Endodermal cell (in vitro differentiated cells): ENCODE results near the gene CLDN14. TPM values are rescaled to one million over a fixed set of nuclear protein-coding genes. Genes with fewer than 3 reads are reported as not detected.

Experiments used
- DNase-seq: peaks from one replicate; pipeline ENCODE4 v3.0.0-alpha.2; 2017
- H3K27ac ChIP-seq: 2 replicates; pipeline ENCODE4 v1.5.1; 2013; ENCODE audit warnings: mild to moderate bottlenecking, low read depth, low read length, moderate library complexity
- H3K27me3 ChIP-seq: 2 replicates; pipeline ENCODE4 v1.6.1; 2013; ENCODE audit warnings: mild to moderate bottlenecking, low read length, moderate library complexity; ENCODE audit not compliant: insufficient read depth, control insufficient read depth, poor library complexity, severe bottlenecking
- H3K36me3 ChIP-seq: 2 replicates; pipeline ENCODE4 v1.7.0; 2013; ENCODE audit warnings: mild to moderate bottlenecking, low read length, moderate library complexity; ENCODE audit not compliant: control insufficient read depth, insufficient read depth
- H3K4me1 ChIP-seq: one replicate; pipeline ENCODE4 v1.7.0; 2013; ENCODE audit warnings: low read length; ENCODE audit not compliant: control insufficient read depth, insufficient read depth
- H3K4me3 ChIP-seq: 2 replicates; pipeline ENCODE4 v1.5.1; 2013; ENCODE audit warnings: mild to moderate bottlenecking, low read length, moderate library complexity
- H3K9ac ChIP-seq: 2 replicates; pipeline ENCODE4 v1.6.1; 2013; ENCODE audit warnings: mild to moderate bottlenecking, low read length, moderate library complexity; ENCODE audit not compliant: poor library complexity, severe bottlenecking; ENCODE audit errors: extremely low read depth
- H3K9me3 ChIP-seq: 2 replicates; pipeline ENCODE4 v1.6.1; 2013; ENCODE audit warnings: mild to moderate bottlenecking, low read length, moderate library complexity; ENCODE audit not compliant: control insufficient read depth
- H3K27ac Mint-ChIP-seq: 2 replicates; pipeline ENCODE4 v1.8.0; 2020; ENCODE audit warnings: mixed read lengths
- H3K27me3 Mint-ChIP-seq: 2 replicates; pipeline ENCODE4 v1.8.0; 2021; ENCODE audit warnings: mild to moderate bottlenecking, mixed read lengths; ENCODE audit not compliant: insufficient read depth
- H3K36me3 Mint-ChIP-seq: 2 replicates; pipeline ENCODE4 v1.8.0; 2020; ENCODE audit warnings: low read depth, mixed read lengths
- H3K4me1 Mint-ChIP-seq: 2 replicates; pipeline ENCODE4 v1.8.0; 2020; ENCODE audit warnings: mixed read lengths
- H3K4me3 Mint-ChIP-seq: 2 replicates; pipeline ENCODE4 v1.8.0; 2020; ENCODE audit warnings: mild to moderate bottlenecking, moderate library complexity, mixed read lengths
- H3K9me3 Mint-ChIP-seq: 2 replicates; pipeline ENCODE4 v1.8.0; 2020; ENCODE audit warnings: mild to moderate bottlenecking, mixed read lengths
- WGBS, 2 experiments: methylation state at CpG; one replicate each; pipeline versions ENCODE4 v1.1.5 to v1.1.7; 2013; ENCODE audit warnings: missing lambda C conversion rate in 2 of 2, mixed read lengths in 1 of 2; ENCODE audit not compliant: insufficient coverage in 1 of 2, insufficient read length in 1 of 2; 5-methylcytosine and 5-hydroxymethylcytosine counted together
- total RNA-seq, 2 donors: library from RNA; stranded (reverse); fragmentation: NEBNext Ultra II Directional in 1 of 2; extraction: Animal tissue kit (Norgen Biotek cat#: 25700) in 1 of 2; gene quantifications; 2 replicates in 1 of 2; 3 replicates in 1 of 2; pipeline ENCODE4 v1.2.1, GENCODE V29; 2021
- TF ChIP-seq, protein P1 (sequence below): fragments of 200-600 bp; sonication (generic); conservative IDR thresholded peaks from 2 replicates; pipeline ENCODE4 v1.5.0; 2021; ENCODE audit warnings: antibody characterized with exemption, mild to moderate bottlenecking

Gene CLDN14
- total RNA-seq, 2 donors from 2014 or later = not detected

DNA sequence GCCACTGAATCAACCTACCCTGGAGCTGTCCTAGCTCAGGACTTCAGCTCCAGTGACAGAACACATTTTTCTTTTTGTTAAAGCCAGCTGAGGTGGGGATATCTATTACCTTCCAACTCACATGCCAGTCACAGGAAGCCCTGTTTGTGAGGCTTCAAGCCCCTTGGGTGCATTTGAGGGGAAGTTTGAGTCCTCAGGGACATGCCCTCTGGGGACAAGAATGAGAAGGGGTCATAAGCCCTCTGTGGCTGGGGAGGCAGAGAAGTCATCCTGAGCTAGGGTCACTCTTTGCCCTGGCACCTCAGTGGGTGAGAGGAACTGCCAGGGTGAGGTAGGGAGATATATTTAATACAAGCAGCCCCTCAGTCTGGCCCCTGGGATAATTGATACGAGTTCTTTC, 33.5 kb upstream of the CLDN14 start:
- no peak overlapping the region for H3K27ac Mint-ChIP-seq
- no peak overlapping the region for H3K4me3 Mint-ChIP-seq
- no peaks in the 10 kb centered on the region for H3K4me1 Mint-ChIP-seq
- TF ChIP-seq, protein P1, sequence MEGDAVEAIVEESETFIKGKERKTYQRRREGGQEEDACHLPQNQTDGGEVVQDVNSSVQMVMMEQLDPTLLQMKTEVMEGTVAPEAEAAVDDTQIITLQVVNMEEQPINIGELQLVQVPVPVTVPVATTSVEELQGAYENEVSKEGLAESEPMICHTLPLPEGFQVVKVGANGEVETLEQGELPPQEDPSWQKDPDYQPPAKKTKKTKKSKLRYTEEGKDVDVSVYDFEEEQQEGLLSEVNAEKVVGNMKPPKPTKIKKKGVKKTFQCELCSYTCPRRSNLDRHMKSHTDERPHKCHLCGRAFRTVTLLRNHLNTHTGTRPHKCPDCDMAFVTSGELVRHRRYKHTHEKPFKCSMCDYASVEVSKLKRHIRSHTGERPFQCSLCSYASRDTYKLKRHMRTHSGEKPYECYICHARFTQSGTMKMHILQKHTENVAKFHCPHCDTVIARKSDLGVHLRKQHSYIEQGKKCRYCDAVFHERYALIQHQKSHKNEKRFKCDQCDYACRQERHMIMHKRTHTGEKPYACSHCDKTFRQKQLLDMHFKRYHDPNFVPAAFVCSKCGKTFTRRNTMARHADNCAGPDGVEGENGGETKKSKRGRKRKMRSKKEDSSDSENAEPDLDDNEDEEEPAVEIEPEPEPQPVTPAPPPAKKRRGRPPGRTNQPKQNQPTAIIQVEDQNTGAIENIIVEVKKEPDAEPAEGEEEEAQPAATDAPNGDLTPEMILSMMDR = no peak
- H3K9me3 Mint-ChIP-seq = peaks cover 3% of the 10 kb centered on the region
- no peaks in the 10 kb centered on the region for H3K4me1 ChIP-seq
- H3K27me3 Mint-ChIP-seq = no peaks in the 10 kb centered on the region
- no peaks in the 10 kb centered on the region for H3K9me3 ChIP-seq
- H3K9ac ChIP-seq = no peak overlapping the region
- 92 to 100% methylated on average over 1 of the region's 1 CpG for WGBS, 2 experiments
- no peaks in the 10 kb centered on the region for H3K36me3 Mint-ChIP-seq
- H3K27me3 ChIP-seq = no peaks in the 10 kb centered on the region
- no peak overlapping the region for H3K27ac ChIP-seq
- H3K36me3 ChIP-seq = no peaks in the 10 kb centered on the region
- no peak for DNase-seq
- no peak overlapping the region for H3K4me3 ChIP-seq

DNA sequence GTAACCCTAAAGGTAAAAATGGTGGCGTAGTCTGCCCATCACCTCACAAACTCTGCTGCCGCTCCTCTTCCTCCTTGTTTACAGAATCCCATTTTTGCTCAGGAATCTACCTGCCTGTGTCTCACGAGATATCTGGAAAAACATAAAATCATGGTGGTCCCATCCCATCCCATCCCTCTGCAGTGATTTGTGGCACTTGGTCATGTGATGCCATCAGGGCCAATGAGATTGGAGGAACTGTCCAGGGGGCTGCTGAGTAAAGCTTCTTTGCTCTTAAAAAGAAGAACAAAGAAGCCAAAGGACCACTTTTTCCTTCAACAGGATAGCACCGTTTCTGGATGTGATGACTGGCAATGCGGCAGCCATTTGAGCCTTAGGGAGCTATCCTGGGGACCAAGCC, 33.0 kb upstream of the CLDN14 start:
- Mint-ChIP-seq H3K4me1 (no peaks in the 10 kb centered on the region), H3K9me3 (peaks cover 3% of the 10 kb centered on the region), H3K4me3 (no peak overlapping the region), H3K27ac (no peak overlapping the region), H3K27me3 (no peaks in the 10 kb centered on the region), H3K36me3 (no peaks in the 10 kb centered on the region)
- Histone ChIP-seq H3K27me3 (no peaks in the 10 kb centered on the region), H3K36me3 (no peaks in the 10 kb centered on the region), H3K27ac (no peak overlapping the region), H3K4me3 (no peak overlapping the region), H3K9me3 (no peaks in the 10 kb centered on the region), H3K4me1 (no peaks in the 10 kb centered on the region), H3K9ac (no peak overlapping the region)
- no peak for DNase-seq
- 66 to 68% methylated on average over 4 to 5 of the region's 5 CpGs for WGBS, 2 experiments
- TF ChIP-seq, protein P1 = no peak

DNA sequence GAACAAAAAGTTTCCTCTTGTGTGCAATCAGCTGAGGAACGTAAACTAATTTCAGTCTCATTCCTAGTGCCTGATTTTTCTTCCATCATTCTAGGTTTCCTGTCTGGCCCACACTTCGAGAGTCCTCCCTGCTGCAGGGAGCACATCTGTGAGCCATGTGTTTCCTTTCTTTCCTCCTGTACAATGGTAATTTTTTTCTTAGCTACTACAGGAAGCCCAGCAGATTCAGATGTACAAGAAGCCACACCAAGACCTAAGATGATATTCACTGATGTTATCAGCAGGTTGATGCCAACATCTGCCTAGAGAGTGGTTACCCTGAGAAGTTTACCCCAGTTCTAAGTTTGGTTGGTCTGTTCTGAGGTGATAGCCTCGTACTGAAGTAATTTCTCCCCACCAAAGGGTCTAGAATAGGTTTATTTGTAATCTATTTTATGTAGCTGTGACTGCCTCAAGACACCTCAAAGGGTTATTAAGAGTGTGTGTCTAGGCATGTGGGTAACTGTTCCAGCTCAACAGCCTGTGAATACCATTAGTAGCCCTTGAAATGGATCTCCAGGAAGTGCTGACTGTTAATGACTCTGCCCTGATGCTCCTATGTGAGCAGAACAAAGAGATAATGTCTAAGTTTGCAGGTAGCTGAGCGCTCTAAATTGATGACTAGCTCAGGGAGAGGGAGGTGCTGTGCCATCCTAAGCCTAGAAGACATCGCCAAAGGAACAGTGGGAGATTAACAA, 31.7 kb upstream of the CLDN14 start:
- Mint-ChIP-seq H3K9me3 (peaks cover 3% of the 10 kb centered on the region), H3K27me3 (no peaks in the 10 kb centered on the region), H3K4me3 (no peak overlapping the region), H3K27ac (no peak overlapping the region), H3K36me3 (no peaks in the 10 kb centered on the region), H3K4me1 (no peaks in the 10 kb centered on the region)
- H3K27ac ChIP-seq = no peak overlapping the region
- no peak overlapping the region for H3K4me3 ChIP-seq
- H3K4me1 ChIP-seq = no peaks in the 10 kb centered on the region
- H3K36me3 ChIP-seq = no peaks in the 10 kb centered on the region
- no peak overlapping the region for H3K9ac ChIP-seq
- TF ChIP-seq, protein P1 = no peak
- 92% methylated on average over 5 of the region's 5 CpGs for WGBS, 2 experiments
- no peaks in the 10 kb centered on the region for H3K9me3 ChIP-seq
- no peak for DNase-seq
- H3K27me3 ChIP-seq = no peaks in the 10 kb centered on the region
